Measurements from ENCODE around the gene ADGRA1. TPM values are rescaled to one million over a fixed set of nuclear protein-coding genes. Genes with fewer than 3 reads are reported as not detected.

ADGRA1 gene
- total RNA-seq, 2 donors from 2014 or later: 0.24 to 1.0 TPM

- H3K4me1 Mint-ChIP-seq: no peaks in the 10 kb centered on the region
- no peak overlapping the region for H3K4me3 Mint-ChIP-seq
- Histone ChIP-seq H3K27me3 (ENCODE audit: control insufficient read depth, insufficient read depth, low read length, poor library complexity, severe bottlenecking) (no peaks in the 10 kb centered on the region), H3K27ac (ENCODE audit: low read depth, low read length) (no peak overlapping the region), H3K9me3 (ENCODE audit: control insufficient read depth, low read length) (peaks cover under 1% of the 10 kb centered on the region), H3K4me1 (ENCODE audit: control insufficient read depth, insufficient read depth, low read length) (no peaks in the 10 kb centered on the region), H3K9ac (ENCODE audit: extremely low read depth, low read length, poor library complexity, severe bottlenecking) (no peak overlapping the region), H3K36me3 (ENCODE audit: control insufficient read depth, insufficient read depth, low read length) (no peaks in the 10 kb centered on the region), H3K4me3 (ENCODE audit: low read length) (no peak overlapping the region)
- H3K27me3 Mint-ChIP-seq (ENCODE audit: insufficient read depth): peaks cover 5% of the 10 kb centered on the region
- 44 to 59% methylated on average over 9 to 16 of the region's 16 CpGs for WGBS, 2 experiments (ENCODE audit: insufficient coverage in 1 of 2, insufficient read length in 1 of 2)
- TF ChIP-seq CTCF (conservative IDR thresholded peaks at IDR 0.05): no peak
- no peaks in the 10 kb centered on the region for H3K9me3 Mint-ChIP-seq
- DNase-seq: no peak
- no peak overlapping the region for H3K27ac Mint-ChIP-seq
- H3K36me3 Mint-ChIP-seq (ENCODE audit: low read depth): no peaks in the 10 kb centered on the region
Observed at GRCh38 chr10:133101416-133101810, 13.7 kb downstream of the ADGRA1 start.

- no peak for TF ChIP-seq CTCF (conservative IDR thresholded peaks at IDR 0.05)
- no peaks in the 10 kb centered on the region for H3K27me3 ChIP-seq (ENCODE audit: control insufficient read depth, insufficient read depth, low read length, poor library complexity, severe bottlenecking)
- Mint-ChIP-seq H3K27me3 (ENCODE audit: insufficient read depth) (peaks cover 5% of the 10 kb centered on the region), H3K36me3 (ENCODE audit: low read depth) (no peaks in the 10 kb centered on the region), H3K9me3 (peaks cover 9% of the 10 kb centered on the region), H3K4me3 (no peak overlapping the region), H3K4me1 (no peaks in the 10 kb centered on the region), H3K27ac (no peak overlapping the region)
- H3K27ac ChIP-seq (ENCODE audit: low read depth, low read length): no peak overlapping the region
- WGBS, 2 experiments (ENCODE audit: insufficient coverage in 1 of 2, insufficient read length in 1 of 2): 82 to 86% methylated on average over 15 to 29 of the region's 29 CpGs
- peaks cover 12% of the 10 kb centered on the region for H3K9me3 ChIP-seq (ENCODE audit: control insufficient read depth, low read length)
- no peaks in the 10 kb centered on the region for H3K36me3 ChIP-seq (ENCODE audit: control insufficient read depth, insufficient read depth, low read length)
- H3K4me3 ChIP-seq (ENCODE audit: low read length): no peak overlapping the region
- H3K4me1 ChIP-seq (ENCODE audit: control insufficient read depth, insufficient read depth, low read length): no peaks in the 10 kb centered on the region
- no peak for DNase-seq
- H3K9ac ChIP-seq (ENCODE audit: extremely low read depth, low read length, poor library complexity, severe bottlenecking): no peak overlapping the region
Observed at GRCh38 chr10:133102415-133103095, 14.8 kb downstream of the ADGRA1 start.

GRCh38 chr10:133103311-133103910, 15.7 kb downstream of the ADGRA1 start:
- peak overlapping the region; percentile 49 for H3K27ac ChIP-seq (ENCODE audit: low read depth, low read length)
- no peaks in the 10 kb centered on the region for H3K36me3 Mint-ChIP-seq (ENCODE audit: low read depth)
- H3K27me3 Mint-ChIP-seq (ENCODE audit: insufficient read depth): peaks cover 3% of the 10 kb centered on the region
- H3K4me3 Mint-ChIP-seq: no peak overlapping the region
- no peak overlapping the region for H3K27ac Mint-ChIP-seq
- peaks cover 17% of the 10 kb centered on the region for H3K9me3 Mint-ChIP-seq
- 87 to 89% methylated on average over 21 to 24 of the region's 24 CpGs for WGBS, 2 experiments (ENCODE audit: insufficient coverage in 1 of 2, insufficient read length in 1 of 2)
- H3K4me3 ChIP-seq (ENCODE audit: low read length): no peak overlapping the region
- no peak overlapping the region for H3K9ac ChIP-seq (ENCODE audit: extremely low read depth, low read length, poor library complexity, severe bottlenecking)
- H3K4me1 Mint-ChIP-seq: no peaks in the 10 kb centered on the region
- no peak for TF ChIP-seq CTCF (conservative IDR thresholded peaks at IDR 0.05)
- peaks cover 21% of the 10 kb centered on the region for H3K9me3 ChIP-seq (ENCODE audit: control insufficient read depth, low read length)
- H3K27me3 ChIP-seq (ENCODE audit: control insufficient read depth, insufficient read depth, low read length, poor library complexity, severe bottlenecking): no peaks in the 10 kb centered on the region
- no peaks in the 10 kb centered on the region for H3K4me1 ChIP-seq (ENCODE audit: control insufficient read depth, insufficient read depth, low read length)
- no peaks in the 10 kb centered on the region for H3K36me3 ChIP-seq (ENCODE audit: control insufficient read depth, insufficient read depth, low read length)
- no peak for DNase-seq

Data from endodermal cell (in vitro differentiated cells).